ENCODE data around the gene TUBG2. TPM values are rescaled to one million over a fixed set of nuclear protein-coding genes. Genes with fewer than 3 reads are reported as not detected.
"Not testable (repeated sequence)": the region's sequence is repeated elsewhere in the genome, so short reads cannot be mapped to it uniquely, and the experiment has no call there.

TUBG2 gene
- total RNA-seq, 1 experiment from 2014 or later = 26.1 TPM

GRCh38 chr17:42651392-42651791, 7.7 kb upstream of the TUBG2 start:
- Mint-ChIP-seq H3K36me3 (ENCODE audit: insufficient read depth, unreplicated experiment) (no peaks in the 10 kb centered on the region), H3K4me3 (ENCODE audit: low read depth, unreplicated experiment) (no peak overlapping the region), H3K27me3 (ENCODE audit: unreplicated experiment) (peaks cover 28% of the 10 kb centered on the region), H3K4me1 (ENCODE audit: low read depth, unreplicated experiment) (peaks cover 9% of the 10 kb centered on the region), H3K9me3 (ENCODE audit: low read depth, unreplicated experiment) (no peaks in the 10 kb centered on the region), H3K27ac (ENCODE audit: unreplicated experiment) (no peak overlapping the region)
- DNase-seq = no peak
- intact Hi-C loops (cut with micrococcal nuclease; ENCODE audit: unreplicated experiment) = no loop called here
- BruUV-seq (replicated peaks) = no TSS peak
- no peak for TF ChIP-seq CTCF (IDR thresholded peaks at IDR 0.05; ENCODE audit: unreplicated experiment)
- CTCF ChIA-PET = interaction anchor here (1.0 kb wide), 1 partner anchor 73 kb away, joined by 3 read pairs; no protein-coding TSS in a partner anchor

GRCh38 chr17:42653179-42654124, 5.6 kb upstream of the TUBG2 start:
- Mint-ChIP-seq H3K4me1 (ENCODE audit: low read depth, unreplicated experiment) (peaks cover 9% of the 10 kb centered on the region), H3K27ac (ENCODE audit: unreplicated experiment) (no peak overlapping the region), H3K4me3 (ENCODE audit: low read depth, unreplicated experiment) (no peak overlapping the region), H3K9me3 (ENCODE audit: low read depth, unreplicated experiment) (peaks cover 3% of the 10 kb centered on the region), H3K36me3 (ENCODE audit: insufficient read depth, unreplicated experiment) (no peaks in the 10 kb centered on the region), H3K27me3 (ENCODE audit: unreplicated experiment) (peaks cover 16% of the 10 kb centered on the region)
- intact Hi-C loops (cut with micrococcal nuclease; ENCODE audit: unreplicated experiment) = no loop called here
- CTCF ChIA-PET = no interaction called here
- no TSS peak for BruUV-seq (replicated peaks)
- no peak for DNase-seq
- TF ChIP-seq CTCF (IDR thresholded peaks at IDR 0.05; ENCODE audit: unreplicated experiment) = no peak

GRCh38 chr17:42655528-42655927, 3.6 kb upstream of the TUBG2 start:
- H3K27ac Mint-ChIP-seq (ENCODE audit: unreplicated experiment) = no peak overlapping the region
- peaks cover 10% of the 10 kb centered on the region for H3K27me3 Mint-ChIP-seq (ENCODE audit: unreplicated experiment)
- peaks cover 14% of the 10 kb centered on the region for H3K4me1 Mint-ChIP-seq (ENCODE audit: low read depth, unreplicated experiment)
- H3K9me3 Mint-ChIP-seq (ENCODE audit: low read depth, unreplicated experiment) = peaks cover 3% of the 10 kb centered on the region
- CTCF ChIA-PET = interaction anchor here (0.7 to 1.2 kb wide), 2 partner anchors 12 to 21 kb away, joined by 4 to 5 read pairs; no protein-coding TSS in a partner anchor
- no peak for DNase-seq
- BruUV-seq (replicated peaks) = no TSS peak
- peaks cover 10% of the 10 kb centered on the region for H3K36me3 Mint-ChIP-seq (ENCODE audit: insufficient read depth, unreplicated experiment)
- no peak for TF ChIP-seq CTCF (IDR thresholded peaks at IDR 0.05; ENCODE audit: unreplicated experiment)
- intact Hi-C loops (cut with micrococcal nuclease; ENCODE audit: unreplicated experiment) = no loop called here
- H3K4me3 Mint-ChIP-seq (ENCODE audit: low read depth, unreplicated experiment) = no peak overlapping the region

DNA sequence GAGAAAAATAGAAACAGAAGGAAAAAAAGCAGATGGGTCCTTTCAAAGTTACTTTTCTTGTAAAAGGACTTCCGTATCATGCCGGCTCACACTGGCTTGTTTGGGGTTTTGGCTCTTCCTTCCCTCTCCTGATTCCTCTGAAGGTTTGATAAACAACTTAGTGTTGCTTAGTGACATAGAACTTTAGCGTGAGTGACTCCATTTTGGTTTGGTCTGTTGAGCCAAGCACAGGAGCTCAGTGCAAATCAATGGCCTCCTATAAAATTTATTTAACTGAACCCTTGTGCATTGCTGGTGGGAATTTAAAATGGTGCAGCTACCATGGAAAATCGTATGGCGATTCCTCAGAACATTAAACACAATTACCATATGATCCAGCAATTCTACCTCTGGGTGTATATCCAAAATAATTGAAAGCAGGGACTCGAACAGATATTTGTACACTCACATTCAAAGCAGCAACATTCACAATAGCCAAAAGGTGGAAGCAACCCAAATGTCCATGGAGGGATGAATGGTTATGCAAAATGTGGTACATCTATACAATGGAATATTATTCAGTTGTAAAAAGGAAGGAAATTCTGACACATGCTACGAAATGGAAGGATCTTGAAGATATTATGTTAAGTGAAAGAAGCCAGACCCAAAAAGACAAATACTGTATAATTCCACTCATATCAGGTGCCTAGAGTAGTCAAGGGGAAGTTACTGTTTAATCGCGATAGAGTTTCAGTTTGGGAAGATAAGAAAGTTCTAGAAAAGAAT, 1.1 kb upstream of the TUBG2 start:
- peak overlapping the region; percentile 35 for H3K27ac Mint-ChIP-seq (ENCODE audit: unreplicated experiment)
- H3K36me3 Mint-ChIP-seq (ENCODE audit: insufficient read depth, unreplicated experiment) = peaks cover 10% of the 10 kb centered on the region
- BruUV-seq (replicated peaks) = no TSS peak
- no peak for DNase-seq
- H3K4me1 Mint-ChIP-seq (ENCODE audit: low read depth, unreplicated experiment) = peaks cover 19% of the 10 kb centered on the region
- TF ChIP-seq CTCF (IDR thresholded peaks at IDR 0.05; ENCODE audit: unreplicated experiment) = no peak
- peak overlapping the region; percentile 99 for H3K4me3 Mint-ChIP-seq (ENCODE audit: low read depth, unreplicated experiment)
- CTCF ChIA-PET = interaction anchor here (1.0 to 1.4 kb wide), 3 partner anchors 11 to 19 kb away, joined by 3 read pairs; partner anchors contain the start of gene PLEKHH3
- H3K9me3 Mint-ChIP-seq (ENCODE audit: low read depth, unreplicated experiment) = peaks cover 3% of the 10 kb centered on the region
- intact Hi-C loops (cut with micrococcal nuclease; ENCODE audit: unreplicated experiment) = no loop called here
- peaks cover 10% of the 10 kb centered on the region for H3K27me3 Mint-ChIP-seq (ENCODE audit: unreplicated experiment)

DNA sequence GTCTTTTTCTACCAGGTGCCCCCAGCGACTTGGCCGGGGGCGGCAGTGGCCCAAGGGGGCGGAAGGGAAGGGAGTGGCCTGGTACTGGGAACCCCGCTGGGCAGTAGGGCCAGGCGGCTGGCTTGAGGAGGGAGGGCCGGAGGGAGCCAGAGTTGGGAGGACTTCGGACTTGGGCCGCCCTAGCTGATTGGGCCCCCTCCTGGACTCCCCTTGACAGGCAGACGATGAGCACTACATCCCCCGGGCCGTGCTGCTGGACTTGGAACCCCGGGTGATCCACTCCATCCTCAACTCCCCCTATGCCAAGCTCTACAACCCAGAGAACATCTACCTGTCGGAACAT, 819 bp downstream of the TUBG2 start:
- intact Hi-C loops (cut with micrococcal nuclease; ENCODE audit: unreplicated experiment); BruUV-seq (replicated peaks); H3K27me3 Mint-ChIP-seq (ENCODE audit: unreplicated experiment); DNase-seq; H3K9me3 Mint-ChIP-seq (ENCODE audit: low read depth, unreplicated experiment): not testable (repeated sequence)
- H3K4me3 Mint-ChIP-seq (ENCODE audit: low read depth, unreplicated experiment) = peak overlapping the region; percentile 99
- peaks cover 10% of the 10 kb centered on the region for H3K36me3 Mint-ChIP-seq (ENCODE audit: insufficient read depth, unreplicated experiment)
- peak overlapping the region; percentile 26 for H3K27ac Mint-ChIP-seq (ENCODE audit: unreplicated experiment)
- CTCF ChIA-PET = interaction anchor here (0.6 to 1.2 kb wide), 3 partner anchors 19 to 244 kb away, joined by 4 to 5 read pairs (median 4); no protein-coding TSS in a partner anchor
- peaks cover 19% of the 10 kb centered on the region for H3K4me1 Mint-ChIP-seq (ENCODE audit: low read depth, unreplicated experiment)
